Vagina (tissue), 2 donors: ENCODE data around the gene ZIC5.

ENCODE experiments used
- CTCF ChIP-seq, 3 experiments: fragments of 450-650 bp in 2 of 3; fragments of 200-600 bp in 1 of 3; sonication (generic) in 1 of 3; IDR thresholded peaks; one replicate each; pipeline ENCODE4 v1.5.1; 2017 to 2019; ENCODE audit warnings: antibody characterized with exemption in 3 of 3, mild to moderate bottlenecking in 2 of 3, moderate library complexity in 2 of 3
- POLR2A ChIP-seq, 2 donors: fragments of 450-650 bp; IDR thresholded peaks; one replicate each; pipeline ENCODE4 v1.6.1; 2017; ENCODE audit warnings: antibody characterized with exemption in 2 of 2, mild to moderate bottlenecking in 2 of 2, moderate library complexity in 2 of 2
- POLR2AphosphoS5 ChIP-seq, 2 donors: sonication (generic); formaldehyde crosslinking; IDR thresholded peaks; one replicate each; pipeline ENCODE4 v1.9.0; 2017; ENCODE audit warnings: antibody characterized with exemption in 2 of 2, mild to moderate bottlenecking in 2 of 2, low read depth in 1 of 2; ENCODE audit not compliant: insufficient read depth in 1 of 2

- TF ChIP-seq CTCF (IDR thresholded peaks at IDR 0.05) (no peak), POLR2A (IDR thresholded peaks at IDR 0.05) (no peak), POLR2AphosphoS5 (IDR thresholded peaks at IDR 0.05; ENCODE audit: insufficient read depth in 1 of 2, low read depth in 1 of 2) (no peak)
Observed at GRCh38 chr13:99938635-99939034, 32.9 kb downstream of the ZIC5 start.
